NCI-H2196 treated with DMSO at 0.1 percent for 48 hours (cell line): Measurements from ENCODE around the gene LAMA3.

Source experiments
- DNase-seq: peaks from one replicate; lab custom pipeline; 2025; ENCODE audit not compliant: unreplicated experiment; lab: John Stamatoyannopoulos, UW

LAMA3 gene

GRCh38 chr18:23668731-23669130 is 20.5 kb upstream of the LAMA3 start:
- DNase-seq: no peak

GRCh38 chr18:23669202-23669766 is 20.0 kb upstream of the LAMA3 start:
- no peak for DNase-seq

GRCh38 chr18:23669804-23670405 is 19.3 kb upstream of the LAMA3 start:
- DNase-seq: no peak

GRCh38 chr18:23671564-23671963 is 17.7 kb upstream of the LAMA3 start:
- DNase-seq: no peak

- DNase-seq: no peak
Measured at GRCh38 chr18:23673725-23674124, 15.5 kb upstream of the LAMA3 start.

- no peak for DNase-seq
Measured at GRCh38 chr18:23675236-23675635, 14.0 kb upstream of the LAMA3 start.

GRCh38 chr18:23675896-23676295 is 13.4 kb upstream of the LAMA3 start:
- DNase-seq: no peak

- DNase-seq: no peak
Measured at GRCh38 chr18:23682045-23682444, 7.2 kb upstream of the LAMA3 start.

- no peak for DNase-seq
Measured at GRCh38 chr18:23682472-23682871, 6.8 kb upstream of the LAMA3 start.

GRCh38 chr18:23683155-23683554 is 6.1 kb upstream of the LAMA3 start:
- no peak for DNase-seq

- no peak for DNase-seq
Measured at GRCh38 chr18:23683671-23684070, 5.6 kb upstream of the LAMA3 start.

GRCh38 chr18:23684515-23685197 is 4.6 kb upstream of the LAMA3 start:
- DNase-seq: no peak

GRCh38 chr18:23688528-23688927 is 725 bp upstream of the LAMA3 start:
- no peak for DNase-seq

- no peak for DNase-seq
Measured at GRCh38 chr18:23689616-23690504, 607 bp downstream of the LAMA3 start.

GRCh38 chr18:23690505-23691068 is 1.3 kb downstream of the LAMA3 start:
- no peak for DNase-seq

GRCh38 chr18:23693846-23694245 is 4.6 kb downstream of the LAMA3 start:
- DNase-seq: no peak

GRCh38 chr18:23694637-23695430 is 5.6 kb downstream of the LAMA3 start:
- no peak for DNase-seq

- DNase-seq: no peak
Measured at GRCh38 chr18:23701017-23701416, 11.8 kb downstream of the LAMA3 start.

- DNase-seq: no peak
Measured at GRCh38 chr18:23701544-23702064, 12.4 kb downstream of the LAMA3 start.

GRCh38 chr18:23702606-23703005 is 13.4 kb downstream of the LAMA3 start:
- DNase-seq: no peak
